Erythroblast (primary cell): Measurements from ENCODE around the gene MOGAT1.

Source experiments
- GATA1 ChIP-seq: IDR thresholded peaks from 2 replicates; pipeline ENCODE4 v1.6.1; 2011; ENCODE audit warnings: low read depth, mild to moderate bottlenecking, control low read depth, low read length, moderate library complexity
- POLR2A ChIP-seq: IDR thresholded peaks from 2 replicates; pipeline ENCODE4 v1.6.1; 2011; ENCODE audit warnings: mild to moderate bottlenecking, low read length

GRCh38 chr2:222701721-222702131 lies 30.3 kb downstream of the MOGAT1 start:
- no peak for TF ChIP-seq POLR2A
- no peak for TF ChIP-seq GATA1
